ENCODE measurements around the gene STEAP4. TPM values are rescaled to one million over a fixed set of nuclear protein-coding genes. Genes with fewer than 3 reads are reported as not detected.

STEAP4 gene
- total RNA-seq, 1 donor from 2014 or later = 2.3 TPM

DNA sequence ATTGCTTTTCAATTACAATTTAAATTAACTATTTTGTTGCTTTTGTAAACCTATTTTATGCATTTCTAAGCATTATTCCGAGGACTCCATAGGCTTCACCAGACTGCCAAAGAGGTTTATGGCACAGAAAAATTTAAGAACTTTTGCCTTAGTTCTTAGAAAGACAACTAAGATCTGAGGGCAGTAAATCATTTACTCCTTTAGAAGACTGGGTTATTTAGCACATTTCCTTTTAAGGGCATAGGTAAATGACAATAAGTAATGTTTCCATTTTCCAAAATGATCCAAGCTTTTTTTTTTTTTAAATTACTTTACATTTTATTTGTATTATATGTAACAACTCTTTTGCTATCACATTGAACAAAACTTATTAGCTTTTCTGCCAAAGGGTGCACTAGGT is 15.0 kb upstream of the STEAP4 start:
- no peak for TF ChIP-seq CTCF (IDR thresholded peaks at IDR 0.05; ENCODE audit: insufficient read depth, low read length, poor library complexity, severe bottlenecking)
- Histone ChIP-seq H3K4me3 (ENCODE audit: low read depth, low read length) (no peak overlapping the region), H3K27me3 (ENCODE audit: control insufficient read depth, insufficient read depth, low read length) (no peaks in the 10 kb centered on the region), H3K36me3 (ENCODE audit: control insufficient read depth, insufficient read depth, low read length) (no peaks in the 10 kb centered on the region)
- DNase-seq (ENCODE audit: low read depth) = no peak

GRCh38 chr7:88318196-88318595 is 11.5 kb upstream of the STEAP4 start:
- H3K4me3 ChIP-seq (ENCODE audit: low read depth, low read length) = no peak overlapping the region
- no peak for DNase-seq (ENCODE audit: low read depth)
- H3K36me3 ChIP-seq (ENCODE audit: control insufficient read depth, insufficient read depth, low read length) = no peaks in the 10 kb centered on the region
- no peaks in the 10 kb centered on the region for H3K27me3 ChIP-seq (ENCODE audit: control insufficient read depth, insufficient read depth, low read length)
- no peak for TF ChIP-seq CTCF (IDR thresholded peaks at IDR 0.05; ENCODE audit: insufficient read depth, low read length, poor library complexity, severe bottlenecking)

DNA sequence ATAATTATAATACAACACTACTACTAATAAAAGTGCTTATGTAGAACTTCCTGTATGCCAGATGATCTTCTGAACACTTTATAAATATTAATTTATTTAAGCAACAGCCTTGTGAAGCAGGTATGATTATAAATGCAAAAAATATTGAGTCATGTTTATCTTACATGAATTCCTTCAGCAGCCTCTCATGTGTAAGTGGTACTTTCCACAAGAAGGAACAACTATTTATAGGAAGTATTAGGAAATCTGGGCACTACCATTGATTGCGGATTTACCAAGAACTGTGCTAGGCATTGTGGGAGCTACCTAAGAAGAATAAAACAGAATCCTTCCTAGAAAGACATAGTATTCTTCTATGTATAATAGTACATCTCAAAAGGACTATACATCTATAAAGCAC is 10.7 kb upstream of the STEAP4 start:
- Histone ChIP-seq H3K36me3 (ENCODE audit: control insufficient read depth, insufficient read depth, low read length) (no peaks in the 10 kb centered on the region), H3K27me3 (ENCODE audit: control insufficient read depth, insufficient read depth, low read length) (no peaks in the 10 kb centered on the region), H3K4me3 (ENCODE audit: low read depth, low read length) (no peak overlapping the region)
- DNase-seq (ENCODE audit: low read depth) = no peak
- TF ChIP-seq CTCF (IDR thresholded peaks at IDR 0.05; ENCODE audit: insufficient read depth, low read length, poor library complexity, severe bottlenecking) = no peak

DNA sequence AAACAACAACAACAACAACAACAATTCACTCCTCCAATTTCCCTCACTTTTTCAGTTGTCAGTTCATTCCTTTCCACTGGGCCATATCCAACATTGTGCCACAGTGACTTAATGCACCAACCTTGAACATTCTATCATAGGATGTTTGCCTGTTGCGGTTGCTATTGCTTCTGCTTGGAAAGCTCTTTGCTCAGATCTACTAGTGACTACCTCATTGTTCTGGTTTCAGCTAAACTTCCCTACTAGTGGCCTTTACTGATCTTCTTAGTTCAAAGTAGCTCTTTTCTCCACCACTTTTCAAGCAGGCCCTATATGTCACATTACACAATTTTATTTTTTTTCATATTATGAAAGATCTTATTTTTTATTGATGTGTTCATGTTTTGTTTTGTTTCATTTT is 9.8 kb upstream of the STEAP4 start:
- DNase-seq (ENCODE audit: low read depth) = no peak
- Histone ChIP-seq H3K4me3 (ENCODE audit: low read depth, low read length) (no peak overlapping the region), H3K36me3 (ENCODE audit: control insufficient read depth, insufficient read depth, low read length) (no peaks in the 10 kb centered on the region), H3K27me3 (ENCODE audit: control insufficient read depth, insufficient read depth, low read length) (no peaks in the 10 kb centered on the region)
- no peak for TF ChIP-seq CTCF (IDR thresholded peaks at IDR 0.05; ENCODE audit: insufficient read depth, low read length, poor library complexity, severe bottlenecking)

- no peak overlapping the region for H3K4me3 ChIP-seq (ENCODE audit: low read depth, low read length)
- no peaks in the 10 kb centered on the region for H3K27me3 ChIP-seq (ENCODE audit: control insufficient read depth, insufficient read depth, low read length)
- no peak for TF ChIP-seq CTCF (IDR thresholded peaks at IDR 0.05; ENCODE audit: insufficient read depth, low read length, poor library complexity, severe bottlenecking)
- H3K36me3 ChIP-seq (ENCODE audit: control insufficient read depth, insufficient read depth, low read length) = no peaks in the 10 kb centered on the region
- DNase-seq (ENCODE audit: low read depth) = no peak
These were observed 8.8 kb upstream of the STEAP4 start for GRCh38 chr7:88315522-88315921.

DNA sequence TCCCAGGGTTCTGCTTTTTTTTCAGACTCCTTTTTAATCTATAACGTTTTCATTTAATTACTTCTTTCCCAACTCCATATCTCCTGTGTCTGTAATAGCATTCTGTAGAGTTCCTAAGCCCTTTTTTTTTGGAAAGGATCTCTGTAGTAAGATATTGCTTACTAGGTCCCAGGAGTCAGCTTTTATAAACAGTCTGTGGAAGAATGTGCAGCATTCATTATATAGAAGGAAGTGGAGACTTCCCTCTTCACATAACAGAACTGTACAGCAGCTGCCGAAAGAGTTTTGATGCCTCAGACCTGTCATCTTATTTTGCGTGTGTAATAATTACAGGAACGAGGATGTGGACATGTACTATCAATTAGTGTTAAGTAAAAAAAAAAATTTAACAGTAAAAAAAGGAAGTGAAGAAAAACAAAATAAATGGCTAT is 7.4 kb upstream of the STEAP4 start:
- H3K27me3 ChIP-seq (ENCODE audit: control insufficient read depth, insufficient read depth, low read length) = no peaks in the 10 kb centered on the region
- no peak overlapping the region for H3K4me3 ChIP-seq (ENCODE audit: low read depth, low read length)
- H3K36me3 ChIP-seq (ENCODE audit: control insufficient read depth, insufficient read depth, low read length) = no peaks in the 10 kb centered on the region
- TF ChIP-seq CTCF (IDR thresholded peaks at IDR 0.05; ENCODE audit: insufficient read depth, low read length, poor library complexity, severe bottlenecking) = no peak
- DNase-seq (ENCODE audit: low read depth) = no peak

All from kidney epithelial cell (primary cell).